WTC11 (cell line): ENCODE results near the gene ADA. TPM values are rescaled to one million over a fixed set of nuclear protein-coding genes. Genes with fewer than 3 reads are reported as not detected.

Experiments
- ATAC-seq: fragments of 200-7000 bp; cut with Tn5 transposase; 2 replicates; pipeline ENCODE4 v1.10.0; 2021; ENCODE audit warnings: mild to moderate bottlenecking, moderate library complexity
- CTCF ChIA-PET: fragments of 300-600 bp; sonication (Branson Sonifier 250); formaldehyde crosslinking; loops from one replicate; lab custom pipeline; 2021; ENCODE audit warnings: antibody characterized with exemption; lab: Charles Lee
- POLR2A ChIA-PET: fragments of 350-600 bp; sonication (Branson Sonifier 250); formaldehyde crosslinking; loops from one replicate; lab custom pipeline; 2021; ENCODE audit warnings: antibody characterized with exemption; lab: Charles Lee
- DNase-seq: peaks from one replicate; pipeline ENCODE4 v3.0.0; 2021; ENCODE audit warnings: low spot score
- H3K27ac Mint-ChIP-seq: 2 replicates; pipeline ENCODE4 v1.8.0; 2021; ENCODE audit warnings: mixed read lengths
- H3K27me3 Mint-ChIP-seq: 2 replicates; pipeline ENCODE4 v1.8.0; 2021; ENCODE audit warnings: low read depth, mild to moderate bottlenecking, moderate library complexity, mixed read lengths
- H3K36me3 Mint-ChIP-seq: 2 replicates; pipeline ENCODE4 v1.8.0; 2021; ENCODE audit warnings: mixed read lengths
- H3K4me1 Mint-ChIP-seq: 2 replicates; pipeline ENCODE4 v1.8.0; 2022; ENCODE audit warnings: mixed read lengths
- H3K4me3 Mint-ChIP-seq: 2 replicates; pipeline ENCODE4 v1.8.0; 2021; ENCODE audit warnings: mild to moderate bottlenecking, moderate library complexity, mixed read lengths
- H3K9me3 Mint-ChIP-seq: 2 replicates; pipeline ENCODE4 v1.8.0; 2021; ENCODE audit warnings: mixed read lengths
- ATF1 ChIP-seq: sonication (generic); formaldehyde crosslinking; IDR thresholded peaks from 2 replicates; pipeline ENCODE4 v1.8.1; 2023; ENCODE audit warnings: mild to moderate bottlenecking, moderate library complexity, missing genetic modification reagents
- CREM ChIP-seq: sonication (generic); formaldehyde crosslinking; IDR thresholded peaks from 2 replicates; pipeline ENCODE4 v1.8.1; 2022; ENCODE audit warnings: mild to moderate bottlenecking, missing genetic modification reagents, moderate library complexity
- FOXJ3 ChIP-seq: sonication (generic); formaldehyde crosslinking; IDR thresholded peaks from 2 replicates; pipeline ENCODE4 v1.9.0; 2021; ENCODE audit warnings: missing genetic modification reagents, mild to moderate bottlenecking, borderline replicate concordance
- FOXP1 ChIP-seq: sonication (generic); formaldehyde crosslinking; IDR thresholded peaks from 2 replicates; pipeline ENCODE4 v1.8.0; 2022; ENCODE audit warnings: missing genetic modification reagents, mild to moderate bottlenecking, moderate library complexity, borderline replicate concordance
- IRF2 ChIP-seq: sonication (generic); formaldehyde crosslinking; IDR thresholded peaks from 2 replicates; pipeline ENCODE4 v1.8.0; 2022; ENCODE audit warnings: low read depth, missing genetic modification reagents, borderline replicate concordance
- MXD4 ChIP-seq: fragments of 250-450 bp; sonication (Bioruptor Pico); IDR thresholded peaks from 2 replicates; pipeline ENCODE4 v1.8.0; 2021; ENCODE audit warnings: mild to moderate bottlenecking, moderate library complexity, borderline replicate concordance
- NFE2L1 ChIP-seq: sonication (generic); formaldehyde crosslinking; IDR thresholded peaks from 2 replicates; pipeline ENCODE4 v1.8.1; 2023; ENCODE audit warnings: missing genetic modification reagents
- NR2C2 ChIP-seq: sonication (generic); formaldehyde crosslinking; IDR thresholded peaks from 2 replicates; pipeline ENCODE4 v1.8.0; 2022; ENCODE audit warnings: mild to moderate bottlenecking, missing genetic modification reagents
- RELA ChIP-seq: sonication (generic); formaldehyde crosslinking; IDR thresholded peaks from 2 replicates; pipeline ENCODE4 v1.8.1; 2022; ENCODE audit warnings: missing genetic modification reagents, mild to moderate bottlenecking, borderline replicate concordance
- ZNF138 ChIP-seq: sonication (generic); formaldehyde crosslinking; conservative IDR thresholded peaks from 2 replicates; pipeline ENCODE4 v1.8.1; 2022; ENCODE audit warnings: mild to moderate bottlenecking, moderate library complexity, missing genetic modification reagents
- ZNF219 ChIP-seq: sonication (generic); formaldehyde crosslinking; IDR thresholded peaks from 2 replicates; pipeline ENCODE4 v1.8.0; 2023; ENCODE audit warnings: missing genetic modification reagents, mild to moderate bottlenecking, borderline replicate concordance
- ZNF232 ChIP-seq: sonication (generic); formaldehyde crosslinking; IDR thresholded peaks from 2 replicates; pipeline ENCODE4 v1.8.0; 2022; ENCODE audit warnings: mild to moderate bottlenecking, missing genetic modification reagents
- ZNF317 ChIP-seq: sonication (generic); formaldehyde crosslinking; IDR thresholded peaks from 2 replicates; pipeline ENCODE4 v1.8.1; 2023; ENCODE audit warnings: low read depth, mild to moderate bottlenecking, moderate library complexity, missing genetic modification reagents, borderline replicate concordance
- total RNA-seq: library from RNA; stranded (reverse); gene quantifications from 3 replicates; pipeline ENCODE4 v1.2.3, GENCODE V29; 2021
- TF ChIP-seq, protein P1 (sequence below): fragments of 250-450 bp; sonication (Bioruptor Pico); IDR thresholded peaks from 2 replicates; pipeline ENCODE4 v1.9.0; 2021; ENCODE audit warnings: mild to moderate bottlenecking
- TF ChIP-seq, protein P2 (sequence below): fragments of 250-450 bp; sonication (Bioruptor Pico); conservative IDR thresholded peaks from 2 replicates; pipeline ENCODE4 v1.9.0; 2021; ENCODE audit warnings: mild to moderate bottlenecking
- TF ChIP-seq, protein P3 (sequence below): fragments of 200-600 bp; IDR thresholded peaks from 2 replicates; pipeline ENCODE4 v1.8.0; 2022; ENCODE audit warnings: antibody characterized with exemption
- TF ChIP-seq, protein P4 (sequence below): sonication (generic); formaldehyde crosslinking; IDR thresholded peaks from 2 replicates; pipeline ENCODE4 v1.8.0; 2022; ENCODE audit warnings: mild to moderate bottlenecking, missing genetic modification reagents
- TF ChIP-seq, protein P5 (sequence below): sonication (generic); formaldehyde crosslinking; IDR thresholded peaks from 2 replicates; pipeline ENCODE4 v1.8.0; 2022; ENCODE audit warnings: mild to moderate bottlenecking, missing genetic modification reagents
- TF ChIP-seq, protein P6 (sequence below): fragments of 250-450 bp; sonication (Bioruptor Pico); IDR thresholded peaks from 2 replicates; pipeline ENCODE4 v1.8.0; 2021; ENCODE audit warnings: mild to moderate bottlenecking
- TF ChIP-seq, protein P7 (sequence below): sonication (generic); formaldehyde crosslinking; conservative IDR thresholded peaks from 2 replicates; pipeline ENCODE4 v1.8.1; 2023; ENCODE audit warnings: mild to moderate bottlenecking, low read depth, missing genetic modification reagents, moderate library complexity

ADA gene
- total RNA-seq, 1 experiment from 2014 or later: 19.7 TPM

DNA sequence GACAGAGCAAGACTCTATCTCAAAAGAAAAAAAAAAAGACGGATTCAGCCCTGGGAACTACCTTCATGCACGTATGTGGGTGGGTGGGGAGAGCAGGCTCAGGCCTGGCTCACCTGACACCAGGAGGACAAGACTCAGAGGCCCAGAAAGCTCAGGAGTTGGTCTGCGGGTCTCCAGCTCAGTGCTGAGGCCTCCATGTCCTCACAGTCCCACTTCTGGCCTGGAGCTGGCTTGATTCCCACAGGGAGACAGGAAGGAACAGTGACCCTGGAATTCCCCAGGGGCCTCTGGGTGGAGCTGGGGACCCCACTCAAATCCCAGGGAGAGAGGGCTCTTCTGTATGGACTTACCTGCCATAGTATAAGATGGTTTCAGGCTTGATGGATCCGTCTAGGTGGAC lies 15.6 kb downstream of the ADA start:
- no peak for DNase-seq
- Mint-ChIP-seq H3K27me3 (no peaks in the 10 kb centered on the region; the same call in 1 of the 2 replicates), H3K4me1 (peaks cover 6% of the 10 kb centered on the region), H3K36me3 (peaks cover 18% of the 10 kb centered on the region), H3K9me3 (peaks cover 9% of the 10 kb centered on the region), H3K4me3 (no peak overlapping the region), H3K27ac (no peak overlapping the region)
- POLR2A ChIA-PET: no interaction called here
- ATAC-seq: no peak
- TF ChIP-seq CREM (CRISPR knock-in tag): no peak
- TF ChIP-seq, protein P1, sequence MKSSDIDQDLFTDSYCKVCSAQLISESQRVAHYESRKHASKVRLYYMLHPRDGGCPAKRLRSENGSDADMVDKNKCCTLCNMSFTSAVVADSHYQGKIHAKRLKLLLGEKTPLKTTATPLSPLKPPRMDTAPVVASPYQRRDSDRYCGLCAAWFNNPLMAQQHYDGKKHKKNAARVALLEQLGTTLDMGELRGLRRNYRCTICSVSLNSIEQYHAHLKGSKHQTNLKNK: no peak
- TF ChIP-seq NFE2L1 (CRISPR knock-in tag): no peak
- TF ChIP-seq IRF2: no peak
- TF ChIP-seq, protein P2, sequence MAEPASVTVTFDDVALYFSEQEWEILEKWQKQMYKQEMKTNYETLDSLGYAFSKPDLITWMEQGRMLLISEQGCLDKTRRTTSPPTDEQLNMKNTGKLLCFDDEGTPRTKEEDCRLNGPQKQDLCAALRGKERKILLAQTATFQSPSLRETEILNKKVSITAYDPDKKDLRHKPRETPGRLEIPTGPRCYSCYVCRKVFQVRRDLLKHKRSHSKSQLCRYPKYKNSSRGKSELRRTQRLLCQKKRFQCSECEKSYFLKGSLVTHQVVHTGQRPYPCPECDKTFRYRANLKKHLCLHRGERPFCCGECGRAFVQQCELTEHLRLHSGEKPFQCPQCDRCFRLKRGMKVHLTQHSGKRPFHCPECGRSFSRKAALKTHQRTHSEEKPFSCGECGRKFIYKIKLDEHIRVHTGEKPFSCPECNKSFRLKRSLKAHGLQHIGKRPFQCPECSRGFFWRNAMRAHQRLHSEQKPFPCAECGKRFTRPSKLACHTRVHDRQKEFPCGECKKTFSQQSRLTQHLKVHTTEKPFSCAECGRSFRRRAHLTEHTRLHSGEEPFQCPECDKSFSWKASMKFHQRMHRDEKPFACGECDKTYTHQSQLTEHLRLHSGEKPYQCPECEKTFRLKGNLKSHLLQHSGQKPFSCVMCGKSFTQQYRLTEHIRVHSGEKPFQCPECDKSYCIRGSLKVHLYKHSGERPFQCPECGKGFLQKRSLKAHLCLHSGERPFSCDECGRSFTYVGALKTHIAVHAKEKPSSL (CRISPR knock-in tag): no peak
- TF ChIP-seq ZNF138 (CRISPR knock-in tag): no peak
- TF ChIP-seq ZNF232 (CRISPR knock-in tag): no peak
- TF ChIP-seq, protein P3, sequence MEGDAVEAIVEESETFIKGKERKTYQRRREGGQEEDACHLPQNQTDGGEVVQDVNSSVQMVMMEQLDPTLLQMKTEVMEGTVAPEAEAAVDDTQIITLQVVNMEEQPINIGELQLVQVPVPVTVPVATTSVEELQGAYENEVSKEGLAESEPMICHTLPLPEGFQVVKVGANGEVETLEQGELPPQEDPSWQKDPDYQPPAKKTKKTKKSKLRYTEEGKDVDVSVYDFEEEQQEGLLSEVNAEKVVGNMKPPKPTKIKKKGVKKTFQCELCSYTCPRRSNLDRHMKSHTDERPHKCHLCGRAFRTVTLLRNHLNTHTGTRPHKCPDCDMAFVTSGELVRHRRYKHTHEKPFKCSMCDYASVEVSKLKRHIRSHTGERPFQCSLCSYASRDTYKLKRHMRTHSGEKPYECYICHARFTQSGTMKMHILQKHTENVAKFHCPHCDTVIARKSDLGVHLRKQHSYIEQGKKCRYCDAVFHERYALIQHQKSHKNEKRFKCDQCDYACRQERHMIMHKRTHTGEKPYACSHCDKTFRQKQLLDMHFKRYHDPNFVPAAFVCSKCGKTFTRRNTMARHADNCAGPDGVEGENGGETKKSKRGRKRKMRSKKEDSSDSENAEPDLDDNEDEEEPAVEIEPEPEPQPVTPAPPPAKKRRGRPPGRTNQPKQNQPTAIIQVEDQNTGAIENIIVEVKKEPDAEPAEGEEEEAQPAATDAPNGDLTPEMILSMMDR: no peak
- TF ChIP-seq, protein P4, sequence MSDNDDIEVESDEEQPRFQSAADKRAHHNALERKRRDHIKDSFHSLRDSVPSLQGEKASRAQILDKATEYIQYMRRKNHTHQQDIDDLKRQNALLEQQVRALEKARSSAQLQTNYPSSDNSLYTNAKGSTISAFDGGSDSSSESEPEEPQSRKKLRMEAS (CRISPR knock-in tag): no peak
- CTCF ChIA-PET: interaction anchor here (1.2 to 2.6 kb wide), 2 partner anchors 12 to 47 kb away, joined by 3 to 7 read pairs; no protein-coding TSS in a partner anchor

DNA sequence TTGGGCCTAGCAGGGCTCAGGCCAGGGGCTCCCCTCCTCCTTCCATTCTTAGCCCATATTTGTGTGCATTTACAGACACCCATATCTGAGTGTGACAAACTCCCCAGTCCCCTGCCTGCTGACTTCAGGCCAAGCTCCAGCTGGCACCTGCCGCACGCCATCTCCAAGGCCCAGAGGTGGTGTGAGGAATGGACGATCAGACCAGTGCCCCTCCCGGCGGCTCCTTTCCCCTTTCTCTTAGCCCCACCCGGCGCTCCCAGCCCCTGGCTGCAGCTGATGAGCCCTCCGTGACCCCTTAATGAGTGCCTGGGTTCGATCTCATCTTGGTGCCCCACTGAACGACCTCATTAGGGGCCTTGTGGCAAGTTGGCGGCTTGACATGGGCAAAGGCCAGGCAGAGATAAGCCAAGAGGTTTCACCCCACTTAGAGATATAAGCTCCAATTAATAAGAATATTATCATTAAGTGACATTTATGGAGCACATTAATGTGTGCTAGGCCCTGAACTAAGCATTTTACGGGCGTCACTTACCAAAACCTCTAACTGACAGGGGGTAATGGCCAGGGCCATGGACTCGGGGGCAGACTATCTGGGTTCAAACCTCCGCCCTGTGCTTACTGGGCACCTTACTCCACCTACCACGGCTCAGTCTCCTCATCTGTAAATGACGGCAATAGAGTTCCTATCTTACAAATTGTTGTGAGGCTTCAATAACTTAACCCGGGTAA lies 17.5 kb downstream of the ADA start:
- DNase-seq: no peak
- CTCF ChIA-PET: no interaction called here
- H3K36me3 Mint-ChIP-seq: peaks cover 9% of the 10 kb centered on the region; the same call in 1 of the 2 replicates
- peaks cover 11% of the 10 kb centered on the region for H3K4me1 Mint-ChIP-seq
- H3K27me3 Mint-ChIP-seq: no peaks in the 10 kb centered on the region; the same call in 1 of the 2 replicates
- no peak overlapping the region for H3K4me3 Mint-ChIP-seq
- 0 out of 2 replicates have a peak, but pooled peaks cover 5% of the 10 kb centered on the region for H3K9me3 Mint-ChIP-seq
- no peak overlapping the region for H3K27ac Mint-ChIP-seq
- no peak for ATAC-seq
- POLR2A ChIA-PET: no interaction called here
- TF ChIP-seq, protein P5, sequence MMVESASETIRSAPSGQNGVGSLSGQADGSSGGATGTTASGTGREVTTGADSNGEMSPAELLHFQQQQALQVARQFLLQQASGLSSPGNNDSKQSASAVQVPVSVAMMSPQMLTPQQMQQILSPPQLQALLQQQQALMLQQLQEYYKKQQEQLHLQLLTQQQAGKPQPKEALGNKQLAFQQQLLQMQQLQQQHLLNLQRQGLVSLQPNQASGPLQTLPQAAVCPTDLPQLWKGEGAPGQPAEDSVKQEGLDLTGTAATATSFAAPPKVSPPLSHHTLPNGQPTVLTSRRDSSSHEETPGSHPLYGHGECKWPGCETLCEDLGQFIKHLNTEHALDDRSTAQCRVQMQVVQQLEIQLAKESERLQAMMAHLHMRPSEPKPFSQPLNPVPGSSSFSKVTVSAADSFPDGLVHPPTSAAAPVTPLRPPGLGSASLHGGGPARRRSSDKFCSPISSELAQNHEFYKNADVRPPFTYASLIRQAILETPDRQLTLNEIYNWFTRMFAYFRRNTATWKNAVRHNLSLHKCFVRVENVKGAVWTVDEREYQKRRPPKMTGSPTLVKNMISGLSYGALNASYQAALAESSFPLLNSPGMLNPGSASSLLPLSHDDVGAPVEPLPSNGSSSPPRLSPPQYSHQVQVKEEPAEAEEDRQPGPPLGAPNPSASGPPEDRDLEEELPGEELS (CRISPR knock-in tag): no peak
- no peak for TF ChIP-seq ATF1
- TF ChIP-seq ZNF219: no peak
- no peak for TF ChIP-seq RELA (CRISPR knock-in tag)
- TF ChIP-seq, protein P3: no peak
- TF ChIP-seq ZNF317 (CRISPR knock-in tag): no peak
- TF ChIP-seq, protein P6, sequence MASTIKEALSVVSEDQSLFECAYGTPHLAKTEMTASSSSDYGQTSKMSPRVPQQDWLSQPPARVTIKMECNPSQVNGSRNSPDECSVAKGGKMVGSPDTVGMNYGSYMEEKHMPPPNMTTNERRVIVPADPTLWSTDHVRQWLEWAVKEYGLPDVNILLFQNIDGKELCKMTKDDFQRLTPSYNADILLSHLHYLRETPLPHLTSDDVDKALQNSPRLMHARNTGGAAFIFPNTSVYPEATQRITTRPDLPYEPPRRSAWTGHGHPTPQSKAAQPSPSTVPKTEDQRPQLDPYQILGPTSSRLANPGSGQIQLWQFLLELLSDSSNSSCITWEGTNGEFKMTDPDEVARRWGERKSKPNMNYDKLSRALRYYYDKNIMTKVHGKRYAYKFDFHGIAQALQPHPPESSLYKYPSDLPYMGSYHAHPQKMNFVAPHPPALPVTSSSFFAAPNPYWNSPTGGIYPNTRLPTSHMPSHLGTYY (CRISPR knock-in tag): no peak
- no peak for TF ChIP-seq FOXP1 (CRISPR knock-in tag)
- TF ChIP-seq MXD4 (CRISPR knock-in tag): no peak
- TF ChIP-seq FOXJ3 (CRISPR knock-in tag): no peak
- TF ChIP-seq NR2C2: no peak
- TF ChIP-seq, protein P7, sequence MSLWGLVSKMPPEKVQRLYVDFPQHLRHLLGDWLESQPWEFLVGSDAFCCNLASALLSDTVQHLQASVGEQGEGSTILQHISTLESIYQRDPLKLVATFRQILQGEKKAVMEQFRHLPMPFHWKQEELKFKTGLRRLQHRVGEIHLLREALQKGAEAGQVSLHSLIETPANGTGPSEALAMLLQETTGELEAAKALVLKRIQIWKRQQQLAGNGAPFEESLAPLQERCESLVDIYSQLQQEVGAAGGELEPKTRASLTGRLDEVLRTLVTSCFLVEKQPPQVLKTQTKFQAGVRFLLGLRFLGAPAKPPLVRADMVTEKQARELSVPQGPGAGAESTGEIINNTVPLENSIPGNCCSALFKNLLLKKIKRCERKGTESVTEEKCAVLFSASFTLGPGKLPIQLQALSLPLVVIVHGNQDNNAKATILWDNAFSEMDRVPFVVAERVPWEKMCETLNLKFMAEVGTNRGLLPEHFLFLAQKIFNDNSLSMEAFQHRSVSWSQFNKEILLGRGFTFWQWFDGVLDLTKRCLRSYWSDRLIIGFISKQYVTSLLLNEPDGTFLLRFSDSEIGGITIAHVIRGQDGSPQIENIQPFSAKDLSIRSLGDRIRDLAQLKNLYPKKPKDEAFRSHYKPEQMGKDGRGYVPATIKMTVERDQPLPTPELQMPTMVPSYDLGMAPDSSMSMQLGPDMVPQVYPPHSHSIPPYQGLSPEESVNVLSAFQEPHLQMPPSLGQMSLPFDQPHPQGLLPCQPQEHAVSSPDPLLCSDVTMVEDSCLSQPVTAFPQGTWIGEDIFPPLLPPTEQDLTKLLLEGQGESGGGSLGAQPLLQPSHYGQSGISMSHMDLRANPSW (CRISPR knock-in tag): no peak
